Stimulated activated CD4-positive, alpha-beta T cell treated with anti-CD3 and anti-CD28 coated beads, Interleukin-4, amount 100 ng/mL, for 24 hours (primary cell): ENCODE results near the gene MAP6.

Experiments used
- DNase-seq: peaks from one replicate; pipeline ENCODE4 v3.0.0-alpha.2; 2020

The MAP6 gene

GRCh38 chr11:75627906-75628668 is 40.8 kb downstream of the MAP6 start:
- no peak for DNase-seq

GRCh38 chr11:75626889-75627529 is 41.8 kb downstream of the MAP6 start:
- no peak for DNase-seq

- DNase-seq, result no peak
These were observed 42.6 kb downstream of the MAP6 start for GRCh38 chr11:75625991-75626888.

- DNase-seq, result no peak
These were observed 43.8 kb downstream of the MAP6 start for GRCh38 chr11:75625021-75625420.

- no peak for DNase-seq
These were observed 52.6 kb downstream of the MAP6 start for GRCh38 chr11:75616281-75616680.

GRCh38 chr11:75615751-75616150 is 53.1 kb downstream of the MAP6 start:
- no peak for DNase-seq

GRCh38 chr11:75611823-75612222 is 57.0 kb downstream of the MAP6 start:
- no peak for DNase-seq

GRCh38 chr11:75606099-75606498 is 62.7 kb downstream of the MAP6 start:
- DNase-seq, result no peak

- DNase-seq, result no peak
These were observed 64.8 kb downstream of the MAP6 start for GRCh38 chr11:75603791-75604736.

GRCh38 chr11:75602951-75603350 is 65.9 kb downstream of the MAP6 start:
- no peak for DNase-seq

- no peak for DNase-seq
These were observed 67.3 kb downstream of the MAP6 start for GRCh38 chr11:75601494-75601893.

GRCh38 chr11:75600356-75600755 is 68.5 kb downstream of the MAP6 start:
- DNase-seq, result no peak

GRCh38 chr11:75598900-75599299 is 69.9 kb downstream of the MAP6 start:
- DNase-seq, result no peak

GRCh38 chr11:75598264-75598663 is 70.6 kb downstream of the MAP6 start:
- DNase-seq, result no peak

- DNase-seq, result no peak
These were observed 71.2 kb downstream of the MAP6 start for GRCh38 chr11:75597636-75598035.

GRCh38 chr11:75596914-75597313 is 71.9 kb downstream of the MAP6 start:
- DNase-seq, result no peak

- DNase-seq, result no peak
These were observed 73.4 kb downstream of the MAP6 start for GRCh38 chr11:75595429-75595828.

- DNase-seq, result no peak
These were observed 74.6 kb downstream of the MAP6 start for GRCh38 chr11:75594211-75594610.

- DNase-seq, result no peak
These were observed 75.4 kb downstream of the MAP6 start for GRCh38 chr11:75593286-75593915.

- no peak for DNase-seq
These were observed 76.1 kb downstream of the MAP6 start for GRCh38 chr11:75592715-75593114.

GRCh38 chr11:75591966-75592365 is 76.9 kb downstream of the MAP6 start:
- DNase-seq, result no peak

- DNase-seq, result no peak
These were observed 77.5 kb downstream of the MAP6 start for GRCh38 chr11:75591371-75591770.
